Measurements from ENCODE around the gene FRMD4A.

- TF ChIP-seq CTCF (IDR thresholded peaks at IDR 0.05 in 4 of 5, conservative IDR thresholded peaks at IDR 0.05 in 1 of 5) (no peak), POLR2A (IDR thresholded peaks at IDR 0.05) (no peak)
These were observed 438.7 kb downstream of the FRMD4A start for GRCh38 chr10:13892001-13892491.
